HG02610 (cell line): ENCODE results near the gene LRRTM3.
A peak's percentile ranks its signal among the peaks of the same experiment; 100 is the strongest.

Experiments used
- ATAC-seq: cut with Tn5 transposase; IDR thresholded peaks from one replicate; pipeline ENCODE4 v1.9.1; 2021; ENCODE audit warnings: mild to moderate bottlenecking, moderate library complexity; ENCODE audit not compliant: unreplicated experiment

The LRRTM3 gene

DNA sequence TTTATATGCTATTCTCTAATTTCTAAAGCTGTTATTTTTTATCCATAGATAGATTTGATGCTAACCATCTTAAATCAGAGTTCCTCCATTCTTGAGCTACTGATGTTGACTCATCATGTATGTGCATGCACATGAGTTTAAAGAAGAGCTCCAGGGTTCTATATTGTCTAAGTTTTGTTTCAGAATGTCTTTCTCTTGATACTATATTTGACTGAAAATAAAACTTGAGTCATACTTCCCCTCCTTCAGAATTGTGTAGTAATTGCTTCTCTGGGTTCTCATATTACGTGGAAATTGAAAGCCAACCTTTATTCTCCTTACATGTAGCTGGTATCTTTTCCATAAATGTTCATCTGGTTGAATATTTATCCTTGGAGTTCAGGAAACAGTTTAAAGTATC lies 89.4 kb downstream of the LRRTM3 start:
- ATAC-seq = peak; percentile 43

DNA sequence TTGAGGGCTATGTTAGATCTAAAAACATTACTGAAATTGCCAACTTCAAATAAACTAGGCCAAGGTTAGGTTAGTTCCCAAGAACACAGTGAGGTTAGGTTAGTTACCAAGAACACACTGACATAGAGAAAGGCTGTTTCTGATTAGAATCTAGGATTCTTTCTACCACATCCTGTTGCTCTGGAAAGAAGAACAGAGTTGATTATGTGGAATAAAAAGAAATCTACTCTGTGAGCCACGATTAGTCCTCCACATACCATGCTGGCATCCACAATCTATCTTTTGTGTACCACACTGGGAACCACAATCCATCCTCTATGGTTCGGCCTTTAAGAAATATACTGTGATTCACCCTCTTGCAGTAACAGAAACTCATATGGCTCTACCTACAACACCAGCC lies 91.4 kb downstream of the LRRTM3 start:
- ATAC-seq = no peak

DNA sequence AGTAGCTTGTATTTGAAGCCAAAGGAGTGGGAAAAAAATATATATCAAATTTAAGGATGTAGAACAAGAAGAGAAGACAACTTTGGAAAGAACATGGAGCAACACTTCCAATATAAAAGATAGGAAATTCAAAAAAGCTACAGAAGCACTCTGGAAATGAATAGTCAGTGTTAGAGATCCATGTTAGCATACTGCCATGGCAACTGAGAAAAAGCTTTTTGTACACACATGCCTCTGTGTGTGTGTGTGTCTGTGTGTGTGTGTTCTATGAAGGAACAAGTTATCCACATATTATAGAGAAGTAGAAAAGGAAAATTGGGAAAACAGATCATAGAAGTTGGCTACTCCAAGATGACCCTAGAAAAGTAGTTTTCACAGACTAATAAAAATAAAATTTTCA lies 96.3 kb downstream of the LRRTM3 start:
- ATAC-seq = no peak

DNA sequence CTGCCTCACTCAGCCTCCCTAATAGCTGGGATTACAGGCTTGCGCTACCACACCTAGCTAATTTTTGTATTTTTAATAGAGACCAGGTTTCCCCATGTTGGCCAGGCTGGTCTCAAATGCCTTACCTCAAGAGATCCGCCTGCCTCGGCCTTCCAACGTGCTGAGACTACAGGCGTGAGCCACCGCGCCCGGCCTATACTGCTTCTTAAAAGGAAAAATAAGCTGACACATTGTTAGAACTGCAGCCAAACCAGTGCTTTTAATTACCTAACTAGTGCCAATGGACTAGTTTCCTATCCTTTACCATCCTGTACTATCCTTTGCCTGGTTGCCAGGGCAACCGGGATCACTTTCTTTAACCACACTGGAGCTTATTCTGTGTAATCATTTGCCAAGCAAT lies 108.0 kb downstream of the LRRTM3 start:
- ATAC-seq = no peak

DNA sequence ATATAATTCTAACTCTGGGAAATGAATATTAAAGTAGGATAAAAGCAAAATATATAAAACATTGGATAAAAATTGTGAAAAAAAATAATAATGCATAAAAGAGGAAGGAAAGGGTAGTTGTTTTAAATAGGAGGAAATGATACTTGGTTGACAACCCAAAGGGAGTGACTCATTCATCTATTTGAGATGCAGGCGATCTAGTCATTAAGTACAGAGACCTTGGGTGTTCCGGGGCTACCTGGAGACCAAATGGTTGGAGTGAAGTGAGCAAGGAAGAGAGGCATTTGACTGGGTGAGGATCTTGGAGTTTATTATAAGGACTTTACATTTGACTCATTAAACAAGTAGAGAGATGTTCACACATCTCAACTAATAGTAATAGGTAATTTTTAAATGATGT lies 111.0 kb downstream of the LRRTM3 start:
- ATAC-seq = no peak

DNA sequence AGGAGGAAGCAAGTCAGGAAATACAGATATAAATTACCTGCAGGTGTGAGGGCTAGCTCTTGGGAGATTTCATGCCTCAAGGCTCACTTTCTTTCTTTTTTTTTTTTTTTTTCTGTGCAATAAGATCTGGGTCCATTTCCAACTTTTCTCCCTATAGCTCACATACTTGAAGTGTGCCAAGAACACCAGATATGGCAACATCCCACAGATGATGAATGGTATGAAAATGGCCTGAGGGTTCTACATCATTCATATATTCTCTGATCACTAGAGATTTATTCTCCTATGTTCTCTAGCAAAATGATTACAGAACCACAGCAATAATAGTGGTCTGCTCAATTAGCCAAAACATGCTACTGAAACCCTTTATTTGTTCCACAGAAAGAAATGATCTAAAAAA lies 117.2 kb downstream of the LRRTM3 start:
- no peak for ATAC-seq

DNA sequence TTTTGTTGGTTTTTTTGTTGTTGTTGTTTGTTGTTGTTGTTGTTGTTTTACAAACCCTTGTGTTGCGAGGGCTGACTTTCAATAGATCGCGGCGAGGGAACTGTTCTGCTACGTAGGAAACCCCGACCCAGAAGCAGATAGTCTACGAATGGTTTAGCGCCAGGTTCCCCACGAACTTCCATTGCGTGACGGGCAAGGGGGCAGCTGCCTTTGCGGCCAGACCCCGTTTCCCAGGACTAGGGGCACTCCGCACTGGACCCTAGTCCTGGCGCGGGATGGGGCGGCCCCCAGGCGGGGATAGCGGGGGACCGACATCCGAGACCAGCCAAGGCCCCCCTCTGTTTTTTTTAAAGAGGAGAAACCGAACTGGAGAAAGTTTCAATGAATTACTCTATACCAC lies 119.6 kb downstream of the LRRTM3 start:
- no peak for ATAC-seq

DNA sequence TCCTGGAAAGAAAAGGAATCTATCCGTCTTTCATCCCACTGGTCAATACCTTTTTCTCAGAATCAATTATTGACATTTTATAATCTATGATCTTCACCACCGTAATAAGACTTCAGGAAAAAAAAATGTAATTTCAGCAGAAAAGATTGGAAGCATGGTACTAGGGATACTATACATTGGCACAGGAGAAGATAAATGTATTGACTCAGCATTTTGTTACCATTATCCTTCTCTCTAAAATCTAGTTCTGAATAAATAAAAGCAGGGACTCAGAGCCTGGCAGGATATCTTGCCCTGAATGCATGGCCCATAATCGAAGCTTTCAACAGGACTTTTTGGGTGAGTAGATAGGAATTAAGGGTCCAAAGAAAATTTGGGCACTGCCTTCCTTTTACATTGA lies 120.7 kb downstream of the LRRTM3 start:
- ATAC-seq = no peak

DNA sequence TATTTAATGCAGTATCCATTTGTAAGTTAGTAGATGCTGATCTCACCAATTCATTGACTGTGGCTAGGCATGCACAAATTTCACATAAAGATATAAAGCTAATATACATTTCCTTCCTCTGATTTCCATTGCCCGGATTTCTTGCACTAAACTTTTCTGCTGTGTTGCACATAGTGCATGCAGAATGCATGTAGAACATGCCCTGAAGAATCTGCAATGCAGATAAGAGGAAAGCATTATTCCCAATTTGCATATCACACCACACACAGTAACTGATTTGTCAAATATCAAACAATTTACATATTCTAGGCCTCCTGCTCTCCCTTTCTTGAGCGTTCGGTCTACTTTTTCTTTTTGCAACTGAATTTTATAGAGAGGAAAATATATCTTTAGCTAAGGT lies 124.2 kb downstream of the LRRTM3 start:
- no peak for ATAC-seq

DNA sequence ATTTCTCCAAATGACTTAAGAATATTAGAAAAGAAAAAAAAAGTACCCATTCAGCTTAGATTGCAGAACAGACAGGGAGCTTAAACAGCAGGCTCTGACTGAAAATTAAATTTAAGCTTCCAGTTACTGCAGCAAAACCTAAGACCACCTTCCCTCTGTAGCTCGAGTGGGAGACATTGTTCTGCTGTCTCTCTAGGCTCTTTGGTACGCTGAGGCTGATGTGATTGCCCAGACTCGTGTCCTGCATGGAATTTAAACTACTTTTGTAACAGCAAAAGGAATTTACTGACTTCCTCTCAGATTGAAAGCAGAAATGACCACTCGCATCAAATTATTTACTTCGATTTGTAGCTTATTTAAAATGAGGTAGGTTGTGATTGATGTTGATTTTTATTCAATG lies 124.6 kb downstream of the LRRTM3 start:
- no peak for ATAC-seq

DNA sequence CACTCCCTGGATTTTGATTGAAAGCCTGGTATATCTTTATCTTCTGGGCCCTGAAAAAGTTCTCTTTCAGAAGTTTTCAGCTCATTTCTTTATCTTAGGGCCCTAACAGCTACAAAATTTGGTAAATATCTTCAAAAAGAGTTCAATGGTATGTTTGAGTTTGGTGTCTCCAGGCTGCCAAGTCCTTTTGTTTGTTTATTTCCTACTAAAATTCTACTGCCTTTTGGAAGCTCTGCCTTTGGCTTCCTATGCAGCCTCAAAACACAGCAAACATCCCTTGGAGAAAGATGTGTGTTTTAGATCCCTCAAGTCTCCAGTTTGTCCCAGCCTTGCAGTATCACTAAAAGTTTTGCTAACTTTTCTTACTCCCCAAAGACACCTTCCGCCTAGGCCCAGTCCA lies 146.8 kb downstream of the LRRTM3 start:
- no peak for ATAC-seq

DNA sequence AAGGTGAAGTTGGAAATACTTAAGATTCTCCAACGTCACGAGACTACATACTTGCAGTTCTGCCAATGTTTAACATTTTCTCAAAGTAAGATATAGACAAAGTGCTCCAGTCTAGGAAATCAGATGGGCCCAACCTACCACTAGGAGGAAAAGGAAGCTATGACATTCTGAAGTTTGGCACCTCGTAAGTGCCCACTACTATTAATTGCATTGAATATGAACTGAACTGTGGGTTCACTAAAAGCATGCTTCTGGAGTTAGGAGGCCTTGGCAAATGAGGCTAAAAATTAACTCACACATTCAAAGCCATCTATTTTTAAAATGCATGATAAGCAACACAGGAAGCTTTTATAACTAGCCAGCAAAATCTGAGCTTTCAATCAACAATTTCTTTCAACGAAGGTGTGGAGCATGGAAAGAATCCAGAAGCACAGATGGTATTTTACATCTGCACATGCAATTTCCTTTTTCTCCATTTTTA lies 149.7 kb downstream of the LRRTM3 start:
- no peak for ATAC-seq

DNA sequence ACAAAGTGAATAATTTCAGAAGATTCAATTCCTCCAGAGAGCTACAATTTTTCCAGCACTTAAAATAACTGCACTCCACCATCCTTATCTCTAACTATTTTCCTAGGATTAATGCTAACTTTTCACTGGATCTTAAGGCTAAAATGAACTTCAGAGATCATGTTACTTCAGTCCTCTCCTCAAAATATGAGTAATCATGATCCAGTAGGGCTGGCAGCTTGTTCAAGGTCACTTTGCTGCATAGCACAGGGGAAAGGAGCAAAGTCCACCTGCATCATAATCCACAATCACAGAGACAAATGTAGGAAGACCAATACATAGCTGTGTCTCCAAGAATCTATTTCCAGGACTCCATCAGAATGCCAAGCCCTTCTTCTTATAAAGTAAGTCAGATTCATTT lies 150.3 kb downstream of the LRRTM3 start:
- no peak for ATAC-seq

DNA sequence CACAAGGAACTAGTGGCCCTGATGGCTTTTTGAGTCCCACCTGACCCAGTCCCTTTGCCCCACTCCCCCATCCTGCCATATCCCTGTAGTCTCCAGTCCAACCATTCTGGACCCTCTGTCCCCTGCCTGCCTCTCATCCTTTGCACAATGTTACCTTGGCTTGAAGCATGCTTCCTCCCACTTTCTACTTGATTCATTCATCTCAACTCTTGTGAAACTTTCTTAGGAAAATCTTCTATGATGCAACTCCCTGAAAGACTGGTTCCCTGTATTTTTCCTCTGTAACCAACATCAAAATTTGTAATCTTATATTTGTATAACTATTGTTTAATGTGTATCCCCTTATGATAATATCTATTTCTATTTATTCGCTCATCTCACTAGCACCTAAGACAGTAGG lies 151.5 kb downstream of the LRRTM3 start:
- ATAC-seq = no peak

DNA sequence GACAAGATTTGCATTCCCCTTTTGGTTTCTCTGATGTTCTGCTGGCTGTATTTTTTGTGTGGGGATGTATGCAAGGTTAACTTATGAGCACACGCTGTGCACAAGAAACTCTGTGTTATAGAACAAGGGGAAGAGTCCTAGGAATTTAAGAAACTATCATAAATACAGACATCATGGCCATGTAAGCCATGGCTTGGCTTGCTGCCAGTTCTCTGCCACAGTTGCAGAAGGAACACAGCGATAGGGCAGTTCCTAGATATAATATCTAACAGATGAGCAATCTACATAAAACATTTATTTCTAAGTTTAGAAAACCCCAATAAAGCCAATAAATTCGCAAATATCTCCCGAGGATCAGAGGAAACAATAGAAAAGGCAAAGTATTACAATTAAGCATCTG lies 153.3 kb downstream of the LRRTM3 start:
- no peak for ATAC-seq

DNA sequence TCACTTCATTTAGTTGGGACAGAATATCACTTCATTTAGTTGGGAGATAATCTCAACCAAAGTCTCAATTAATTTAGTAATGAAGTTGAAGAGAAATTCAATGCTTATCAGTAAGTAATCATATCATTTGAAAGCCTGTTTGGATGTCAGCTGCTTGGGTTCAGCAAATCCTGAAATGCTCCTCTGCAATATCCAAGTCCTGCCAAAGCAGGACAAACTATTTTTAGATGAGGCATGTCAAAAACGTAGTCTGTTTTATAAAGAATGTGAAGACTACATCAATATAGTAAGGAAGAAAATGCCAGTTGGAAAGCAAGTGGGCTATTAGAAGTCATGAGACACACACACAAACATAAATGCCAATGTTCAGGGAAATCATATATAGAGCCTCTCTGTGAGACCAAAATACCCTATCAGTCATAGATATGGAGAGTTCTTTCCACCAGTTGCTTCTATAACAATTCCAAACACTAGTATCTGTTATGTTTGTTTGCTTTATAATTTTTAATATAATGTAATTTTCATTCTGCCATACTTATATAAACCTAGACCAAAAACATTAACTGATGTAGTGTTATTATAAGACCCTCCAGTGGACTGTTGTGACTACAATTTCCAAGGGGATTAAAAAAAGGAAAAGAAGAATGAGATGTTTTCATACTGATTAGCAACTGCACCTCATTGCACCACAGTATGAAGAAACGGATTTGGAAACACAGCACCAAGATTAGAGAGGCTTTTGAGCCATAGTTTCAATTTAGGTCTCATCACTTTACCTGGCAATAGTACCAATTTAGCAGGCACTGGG lies 160.7 kb downstream of the LRRTM3 start:
- ATAC-seq = no peak

DNA sequence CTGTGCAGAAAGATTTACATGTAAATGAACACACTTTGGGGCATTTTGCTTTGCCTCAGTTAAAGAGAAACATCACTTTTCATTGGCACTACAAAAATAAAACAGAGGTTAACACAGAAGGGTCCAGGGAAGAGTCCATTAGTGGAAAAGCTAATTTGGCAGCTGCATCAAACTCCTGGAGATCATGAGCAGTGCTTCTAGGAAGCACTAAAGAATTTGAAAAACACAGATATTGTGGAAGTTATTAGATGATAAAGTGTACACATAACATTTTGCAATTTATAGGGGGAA lies 161.2 kb downstream of the LRRTM3 start:
- ATAC-seq = no peak

DNA sequence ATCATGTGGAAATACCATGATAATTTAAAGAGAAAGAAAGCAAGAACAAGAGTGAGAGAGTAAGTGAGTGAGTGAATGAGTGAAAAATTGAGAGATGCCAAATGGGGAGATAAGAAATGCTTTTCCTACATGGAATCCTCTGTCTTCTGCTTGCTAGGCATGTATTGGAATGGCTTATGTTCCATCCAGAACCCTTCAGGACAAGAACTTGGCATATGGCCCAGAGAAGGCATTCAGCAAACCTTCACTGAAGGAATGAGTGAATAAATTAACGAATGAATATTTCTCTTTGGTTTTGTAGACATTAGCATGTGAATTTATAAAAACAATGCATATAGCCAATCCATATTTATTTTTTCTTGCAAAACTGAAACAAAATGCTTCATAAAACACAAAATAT lies 162.2 kb downstream of the LRRTM3 start:
- no peak for ATAC-seq

DNA sequence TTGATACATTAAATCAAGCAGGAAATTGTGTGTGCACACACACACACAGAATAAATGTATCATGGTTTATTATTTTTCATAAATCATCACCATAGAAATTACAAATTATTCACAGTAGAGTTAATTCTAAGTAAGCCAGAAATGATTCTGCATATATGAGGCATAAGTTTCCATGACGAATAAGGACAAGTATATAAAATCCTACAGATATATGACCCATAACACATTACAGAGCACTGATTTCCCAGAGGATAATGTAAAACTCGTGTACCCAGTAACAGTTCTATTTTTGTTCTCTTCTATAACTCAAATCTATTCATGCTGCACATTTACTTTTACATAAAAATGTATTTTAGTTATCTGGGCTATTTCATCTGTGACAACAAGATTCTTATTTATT lies 169.7 kb downstream of the LRRTM3 start:
- no peak for ATAC-seq

DNA sequence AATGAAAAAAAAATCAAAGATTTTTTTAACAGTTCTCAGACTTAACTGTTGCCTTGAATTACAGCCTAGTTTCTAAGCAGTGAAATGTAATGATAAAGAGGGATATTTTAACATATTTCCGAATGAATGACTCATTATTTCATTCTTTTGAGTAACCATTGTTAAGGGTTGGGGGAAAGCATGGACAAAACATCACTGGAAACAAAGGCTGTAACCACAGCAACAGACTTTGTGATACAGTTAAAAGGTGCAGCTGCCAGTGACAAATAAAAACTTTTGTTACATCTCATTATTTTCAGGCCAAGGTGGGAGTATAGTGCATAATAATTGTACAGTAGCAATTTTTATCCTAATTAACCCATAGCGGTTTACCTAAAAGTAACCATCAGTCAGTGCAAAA lies 172.6 kb downstream of the LRRTM3 start:
- ATAC-seq = no peak

DNA sequence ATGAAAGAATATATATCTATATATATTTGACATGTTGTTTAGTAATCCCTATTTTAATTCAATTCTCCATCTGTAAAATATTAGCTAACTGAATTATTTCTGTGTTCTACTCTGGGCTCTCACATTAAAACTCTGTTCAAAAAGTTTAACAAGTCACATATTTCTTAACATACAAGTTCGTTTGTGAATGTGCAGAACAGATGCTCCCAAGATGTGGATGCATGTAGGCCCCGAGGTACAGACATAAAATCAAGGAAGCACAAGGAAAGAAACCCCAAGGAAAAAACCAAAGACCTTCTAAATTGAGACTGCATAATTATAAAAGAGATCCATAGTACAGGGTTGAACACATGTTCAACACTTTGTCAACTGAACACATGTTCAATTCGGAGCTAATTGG lies 175.1 kb downstream of the LRRTM3 start:
- no peak for ATAC-seq

DNA sequence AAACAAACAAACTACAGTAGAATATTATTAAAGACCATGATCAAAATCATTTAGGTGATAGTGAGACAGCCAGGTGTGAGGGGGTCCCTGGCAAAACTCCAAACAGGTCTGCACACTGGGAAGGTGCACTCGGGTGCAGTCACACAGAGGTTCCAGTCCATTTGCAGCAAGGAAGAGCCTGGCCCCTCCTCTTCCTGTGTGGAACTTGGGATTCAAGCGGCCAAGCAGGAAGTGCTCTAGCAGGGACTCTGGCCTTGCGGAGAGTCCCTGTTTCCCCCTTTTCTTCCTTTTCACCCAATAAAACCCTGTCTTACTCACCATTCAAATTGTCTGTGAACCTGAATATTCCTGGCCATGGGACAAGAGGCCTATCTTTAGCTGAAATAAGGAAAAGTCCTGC lies 181.8 kb downstream of the LRRTM3 start:
- no peak for ATAC-seq

DNA sequence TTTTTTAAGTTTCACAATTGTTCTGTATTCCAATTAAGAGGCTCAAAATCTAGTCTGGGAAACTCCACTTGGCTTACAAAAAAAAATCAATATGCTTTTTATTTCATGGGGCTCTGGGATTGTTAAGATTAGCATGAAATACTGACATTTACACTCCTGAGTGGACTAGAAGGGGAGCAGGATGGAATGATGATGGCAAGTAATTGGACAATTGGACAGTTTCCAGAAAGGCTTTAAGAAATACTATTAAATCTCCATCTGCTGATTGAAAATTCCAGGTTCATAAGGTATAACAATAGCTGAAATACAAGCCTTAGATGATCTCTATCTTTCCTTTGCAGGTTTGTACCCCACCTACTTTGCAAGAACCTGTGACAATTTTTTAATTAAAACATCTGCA lies 184.4 kb downstream of the LRRTM3 start:
- no peak for ATAC-seq
